ENCODE data around the gene APOD.

The APOD gene

GRCh38 chr3:195532834-195533233 is 50.9 kb downstream of the APOD start:
- FAIRE-seq (no peak), DNase-seq (ENCODE audit: low spot score) (no peak)

- DNase-seq (ENCODE audit: low spot score) (no peak), FAIRE-seq (no peak)
Observed at GRCh38 chr3:195532345-195532744, 51.4 kb downstream of the APOD start.

- DNase-seq (ENCODE audit: low spot score), result no peak
- FAIRE-seq, result no peak
Observed at GRCh38 chr3:195531683-195532082, 52.1 kb downstream of the APOD start.

GRCh38 chr3:195526492-195526891 is 57.2 kb downstream of the APOD start:
- FAIRE-seq (no peak), DNase-seq (ENCODE audit: low spot score) (no peak)

GRCh38 chr3:195524171-195524896 is 59.4 kb downstream of the APOD start:
- FAIRE-seq, result no peak

GRCh38 chr3:195522254-195523023 is 61.3 kb downstream of the APOD start:
- DNase-seq (ENCODE audit: low spot score) (peak; percentile 43), FAIRE-seq (peak; percentile 87)

More at GRCh38 chr3:195524171-195524896, 59.4 kb downstream of the APOD start:
- DNase-seq (ENCODE audit: low spot score), result no peak
